HT-29 (cell line): ENCODE measurements around the gene TPST2. TPM values are rescaled to one million over a fixed set of nuclear protein-coding genes. Genes with fewer than 3 reads are reported as not detected.

Experiments
- DNase-seq: peaks from one replicate; pipeline ENCODE4 v3.0.0-alpha.2; 2015; ENCODE audit warnings: low spot score
- total RNA-seq: library from RNA; depleted of rRNA; stranded (reverse); fragments of >200 nt; shearing (Covaris generic); gene quantifications from 2 replicates; pipeline ENCODE4 v1.2.3, GENCODE V29; 2014

The TPST2 gene
- total RNA-seq, 1 experiment from 2014 or later: 13.4 TPM

DNA sequence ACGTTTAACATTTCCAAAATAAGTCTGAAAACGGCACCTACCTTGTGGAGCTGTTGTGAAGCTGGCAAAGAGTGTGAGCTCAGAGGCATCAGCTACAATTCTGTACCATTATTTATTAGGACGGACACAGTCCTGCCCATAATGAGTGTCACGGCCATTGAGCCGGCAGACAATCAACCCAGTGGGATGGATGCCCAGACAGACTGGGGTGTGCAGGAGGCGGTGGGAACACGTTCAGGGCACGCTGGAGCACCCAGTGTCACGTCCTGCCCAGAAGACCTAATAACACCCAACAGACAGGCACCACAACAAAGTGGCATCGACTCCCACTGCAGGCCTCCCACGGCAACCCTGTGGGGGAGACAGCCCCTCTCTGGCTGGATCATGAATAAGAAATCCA is 34.5 kb downstream of the TPST2 start:
- DNase-seq: no peak

DNA sequence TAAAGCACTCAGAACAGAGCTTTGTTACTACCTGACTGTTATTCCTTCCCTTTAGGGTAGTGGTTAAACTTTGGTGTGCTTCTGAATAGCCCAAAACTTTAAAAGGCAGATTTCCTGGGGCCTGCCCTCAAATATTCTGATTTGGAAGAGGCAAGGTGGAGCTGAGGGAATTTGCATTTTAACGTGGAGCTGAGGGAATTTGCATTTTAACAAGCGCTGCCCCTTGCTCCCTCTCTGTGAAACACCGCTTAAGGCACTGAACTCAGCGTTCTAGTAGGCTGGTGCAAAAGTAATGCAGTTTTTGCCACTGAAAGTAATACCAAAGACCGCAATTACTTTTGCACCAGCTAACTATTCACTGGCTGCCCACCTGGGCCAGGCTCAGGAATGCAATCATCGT is 35.0 kb downstream of the TPST2 start:
- no peak for DNase-seq

DNA sequence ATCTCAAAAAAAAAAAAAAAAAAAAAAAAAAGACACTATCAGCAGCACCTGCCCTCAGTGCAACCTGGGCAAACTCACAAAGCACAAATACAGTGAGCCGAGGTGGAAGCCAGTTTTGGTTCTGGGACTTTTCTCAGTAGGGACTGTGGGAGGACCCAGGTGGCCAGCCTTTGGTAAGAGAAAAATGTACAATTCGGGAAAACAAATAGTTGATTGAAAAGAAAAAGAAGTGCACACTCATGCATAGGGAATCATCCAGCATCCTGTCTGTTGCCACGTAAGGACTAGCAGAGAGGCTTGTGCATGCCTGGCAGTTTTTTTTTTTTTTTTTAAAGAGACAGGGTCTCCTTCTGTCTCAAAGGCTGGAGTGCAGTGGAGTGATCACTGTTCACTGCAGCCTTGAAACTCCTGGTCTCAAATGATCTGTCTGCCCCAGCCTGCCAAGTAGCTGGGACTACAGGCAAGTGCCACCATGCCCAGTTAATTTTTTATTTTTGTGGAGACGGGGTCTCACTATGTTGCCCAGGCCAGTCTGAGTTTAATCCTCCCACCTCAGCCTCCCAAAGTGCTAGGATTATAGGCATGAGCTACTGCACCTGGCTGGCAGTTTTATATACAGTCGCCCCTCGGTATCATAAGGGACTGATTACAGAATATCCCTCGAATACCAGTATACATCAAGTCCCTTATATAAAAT is 36.7 kb downstream of the TPST2 start:
- DNase-seq: no peak

GRCh38 chr22:26552466-26552865 is 37.5 kb downstream of the TPST2 start:
- no peak for DNase-seq

DNA sequence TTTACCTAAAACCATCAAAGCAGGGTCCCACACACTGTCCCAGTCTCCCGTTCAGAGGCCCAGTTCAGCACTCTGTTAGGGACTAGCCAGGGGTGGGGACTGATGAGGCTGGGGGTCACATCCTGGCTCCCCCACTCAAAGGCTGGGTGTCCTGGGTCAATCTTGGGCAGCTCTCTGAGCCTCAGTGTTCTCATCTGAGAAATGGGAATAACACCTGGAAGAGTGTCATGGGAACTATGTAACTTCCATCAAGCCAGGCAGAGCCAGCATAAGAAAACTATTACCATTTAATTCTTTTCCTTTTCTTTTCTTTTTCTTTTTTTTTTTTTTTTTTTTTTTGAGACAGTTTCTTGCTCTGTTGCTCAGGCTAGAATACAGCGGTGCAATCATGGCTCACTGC is 38.4 kb downstream of the TPST2 start:
- no peak for DNase-seq

GRCh38 chr22:26550498-26551033 is 39.4 kb downstream of the TPST2 start:
- DNase-seq: no peak

DNA sequence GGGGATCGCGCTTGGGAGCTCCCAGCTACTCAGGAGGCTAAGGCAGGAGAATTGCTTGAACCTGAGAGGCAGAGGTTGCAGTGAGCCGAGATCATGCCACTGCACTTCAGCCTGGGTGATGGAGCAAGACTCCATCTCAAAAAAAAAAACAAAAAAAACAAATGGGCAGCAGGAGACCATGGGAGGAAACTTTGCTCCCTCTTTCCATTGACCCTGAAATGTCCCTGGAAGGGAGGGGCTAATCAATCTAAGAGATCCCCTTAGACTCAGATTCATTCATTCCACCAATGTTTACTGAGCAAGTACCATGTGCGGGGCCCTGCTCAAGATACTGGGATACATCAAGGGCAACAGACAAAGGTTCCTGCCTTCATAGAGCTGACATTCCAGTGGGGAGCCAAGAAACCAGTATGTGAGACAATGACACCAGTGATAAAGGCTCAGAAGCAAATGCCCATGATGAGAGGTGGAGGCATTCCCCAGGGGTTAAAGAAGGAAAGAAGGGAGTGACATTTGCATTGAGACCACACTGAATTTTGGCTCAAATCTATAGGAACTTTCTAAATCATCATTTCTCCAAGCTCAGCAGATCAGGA is 39.9 kb downstream of the TPST2 start:
- DNase-seq: no peak

GRCh38 chr22:26548984-26549383 is 40.9 kb downstream of the TPST2 start:
- no peak for DNase-seq

DNA sequence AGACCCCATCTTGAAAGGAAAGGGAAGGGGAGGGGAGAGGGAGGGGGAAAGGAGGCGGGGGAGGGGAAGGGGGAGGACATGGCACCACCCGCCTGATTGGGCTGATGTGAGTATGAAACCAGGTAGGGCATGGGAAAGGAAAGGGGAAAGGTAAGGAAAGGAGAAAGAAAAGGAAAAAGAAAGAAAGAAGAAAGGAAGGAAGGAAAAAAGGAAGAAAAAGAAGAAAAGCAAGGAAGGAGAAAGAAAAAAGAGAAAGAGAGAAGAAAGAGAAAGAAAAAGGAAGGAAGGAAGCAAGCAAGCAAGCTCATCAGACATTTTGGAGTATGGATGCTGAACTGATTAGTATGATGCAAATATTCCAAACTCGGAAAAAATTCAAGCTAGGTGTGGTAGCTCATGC is 41.6 kb downstream of the TPST2 start:
- no peak for DNase-seq

DNA sequence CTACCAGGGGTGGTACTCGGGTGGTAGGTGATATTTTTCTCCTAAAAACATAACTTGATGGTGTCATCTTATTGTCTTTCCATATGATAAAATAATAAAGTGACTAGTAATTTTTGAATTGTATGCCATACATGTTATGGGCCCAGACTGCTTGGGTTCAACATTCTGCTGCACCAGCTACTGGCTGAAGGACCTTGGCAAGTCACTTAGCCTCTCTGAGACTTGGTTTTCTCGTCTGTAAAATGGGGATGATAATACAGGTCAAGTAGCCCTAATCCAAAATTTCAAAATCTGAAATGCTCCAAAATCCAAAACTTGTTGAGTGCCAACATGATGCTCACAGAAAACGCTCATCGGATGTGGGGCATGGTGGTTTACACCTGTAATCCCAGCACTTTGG is 42.1 kb downstream of the TPST2 start:
- no peak for DNase-seq

- no peak for DNase-seq
These were observed 42.5 kb downstream of the TPST2 start for GRCh38 chr22:26547426-26547825.

GRCh38 chr22:26546282-26546681 is 43.6 kb downstream of the TPST2 start:
- DNase-seq: no peak

GRCh38 chr22:26545827-26546226 is 44.1 kb downstream of the TPST2 start:
- no peak for DNase-seq

- no peak for DNase-seq
These were observed 44.5 kb downstream of the TPST2 start for GRCh38 chr22:26545385-26545784.

DNA sequence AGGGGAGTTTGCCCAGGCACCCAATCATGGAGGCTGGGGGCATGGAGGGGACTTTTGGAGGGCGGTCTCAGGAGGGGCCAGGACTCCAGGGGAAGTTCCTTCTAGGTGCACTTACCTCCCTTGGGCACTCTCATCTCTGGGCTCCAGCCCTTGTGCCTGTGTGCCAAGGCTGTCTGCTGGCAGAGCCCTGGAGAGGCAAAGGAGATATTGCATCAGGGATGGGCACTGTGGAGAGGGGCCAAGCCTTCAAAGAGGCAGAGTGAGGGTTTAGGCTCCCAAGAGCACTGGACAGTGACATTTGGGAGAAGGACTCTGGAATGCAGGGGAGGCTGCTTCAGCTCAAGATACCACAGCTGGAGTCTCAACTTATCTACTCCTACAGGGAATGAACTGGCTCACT is 45.4 kb downstream of the TPST2 start:
- DNase-seq: no peak

DNA sequence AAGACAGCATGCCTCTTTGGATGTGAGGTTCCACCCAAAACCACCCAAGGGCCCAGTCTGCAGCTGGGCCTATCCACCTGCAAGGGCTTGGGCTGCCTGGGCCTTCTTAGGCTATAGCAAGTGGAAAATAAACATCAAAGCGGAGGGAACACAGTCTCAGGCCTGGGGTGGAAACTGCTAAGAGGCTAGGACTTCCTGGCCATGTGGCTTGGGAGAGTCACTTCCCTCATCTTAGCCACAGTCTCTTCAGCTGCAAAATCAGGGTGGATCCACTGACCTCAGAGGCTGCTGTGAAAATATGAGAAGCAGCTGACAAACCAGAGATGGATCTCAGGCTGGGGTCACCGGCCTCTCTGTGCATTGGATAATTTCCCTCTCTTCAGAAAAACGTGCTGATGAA is 47.1 kb downstream of the TPST2 start:
- DNase-seq: no peak

GRCh38 chr22:26541167-26541819 is 48.6 kb downstream of the TPST2 start:
- no peak for DNase-seq

- no peak for DNase-seq
These were observed 49.8 kb downstream of the TPST2 start for GRCh38 chr22:26540119-26540518.

DNA sequence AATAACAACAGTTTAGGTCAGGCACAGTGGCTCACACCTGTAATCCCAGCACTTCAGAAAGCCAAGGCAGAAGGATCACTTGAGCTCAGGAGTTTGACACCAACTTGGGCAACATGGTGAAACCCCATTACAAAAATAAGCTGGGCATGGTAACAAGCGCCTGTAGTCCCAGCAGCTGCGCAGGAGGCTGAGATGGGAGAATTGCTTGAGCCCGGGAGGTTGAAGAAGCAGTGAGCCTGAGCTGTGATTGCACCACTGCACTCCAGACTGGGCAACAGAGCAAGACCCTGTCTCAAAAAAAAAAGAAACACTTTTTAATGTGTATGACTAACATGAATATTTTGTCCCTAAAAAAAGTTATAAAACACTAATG is 53.2 kb downstream of the TPST2 start:
- DNase-seq: no peak

- DNase-seq: no peak
These were observed 53.7 kb downstream of the TPST2 start for GRCh38 chr22:26536056-26536761.

DNA sequence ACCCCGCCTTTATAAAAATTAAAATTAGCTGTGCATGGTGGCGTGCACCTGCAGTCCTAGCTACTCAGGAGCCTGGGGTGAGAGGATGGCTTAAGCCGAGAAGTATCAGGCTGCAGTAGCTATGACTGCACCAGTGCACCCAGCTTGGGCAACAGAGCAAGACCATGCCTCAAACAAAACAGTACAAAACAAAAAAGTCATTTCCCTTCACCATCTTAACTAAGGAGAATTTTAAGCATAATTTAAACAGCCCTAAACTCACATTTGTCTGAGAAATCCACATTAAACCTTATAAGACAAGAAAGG is 54.4 kb downstream of the TPST2 start:
- no peak for DNase-seq

DNA sequence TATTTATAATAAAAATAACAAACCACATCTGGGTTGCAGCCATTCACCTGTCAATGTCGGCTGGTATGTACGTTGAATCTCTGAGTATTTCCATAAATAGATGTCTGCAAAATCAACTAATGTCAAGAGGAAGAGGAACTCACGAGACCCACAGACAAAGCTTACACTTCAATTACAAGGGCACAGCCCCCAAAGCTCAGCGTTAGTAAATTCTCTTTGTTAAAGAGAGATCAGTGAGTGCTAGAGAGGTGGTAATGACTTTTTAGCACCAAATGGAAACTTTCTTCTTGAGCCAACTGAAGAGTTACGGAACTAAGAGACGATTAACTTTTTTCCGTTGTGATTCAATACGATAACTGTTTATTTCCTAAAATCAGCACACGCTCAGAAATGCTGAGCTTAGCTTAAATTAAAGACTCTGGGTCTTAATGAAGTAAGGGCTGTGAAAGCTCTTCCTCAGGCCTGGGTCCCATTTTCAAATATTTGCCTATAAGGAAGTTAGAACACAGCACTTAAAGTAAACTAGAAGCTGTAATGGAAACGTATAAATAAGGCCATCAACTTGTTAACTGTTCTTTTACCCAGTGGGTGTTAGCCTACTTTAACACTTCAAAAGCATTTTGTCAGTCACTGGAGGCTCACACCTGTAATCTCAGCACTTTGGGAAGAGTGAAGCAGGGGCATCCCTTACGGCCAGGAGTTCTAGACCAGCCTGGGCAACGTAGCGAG is 54.9 kb downstream of the TPST2 start:
- no peak for DNase-seq
